ENCODE results near the gene COL16A1.

COL16A1 gene

DNA sequence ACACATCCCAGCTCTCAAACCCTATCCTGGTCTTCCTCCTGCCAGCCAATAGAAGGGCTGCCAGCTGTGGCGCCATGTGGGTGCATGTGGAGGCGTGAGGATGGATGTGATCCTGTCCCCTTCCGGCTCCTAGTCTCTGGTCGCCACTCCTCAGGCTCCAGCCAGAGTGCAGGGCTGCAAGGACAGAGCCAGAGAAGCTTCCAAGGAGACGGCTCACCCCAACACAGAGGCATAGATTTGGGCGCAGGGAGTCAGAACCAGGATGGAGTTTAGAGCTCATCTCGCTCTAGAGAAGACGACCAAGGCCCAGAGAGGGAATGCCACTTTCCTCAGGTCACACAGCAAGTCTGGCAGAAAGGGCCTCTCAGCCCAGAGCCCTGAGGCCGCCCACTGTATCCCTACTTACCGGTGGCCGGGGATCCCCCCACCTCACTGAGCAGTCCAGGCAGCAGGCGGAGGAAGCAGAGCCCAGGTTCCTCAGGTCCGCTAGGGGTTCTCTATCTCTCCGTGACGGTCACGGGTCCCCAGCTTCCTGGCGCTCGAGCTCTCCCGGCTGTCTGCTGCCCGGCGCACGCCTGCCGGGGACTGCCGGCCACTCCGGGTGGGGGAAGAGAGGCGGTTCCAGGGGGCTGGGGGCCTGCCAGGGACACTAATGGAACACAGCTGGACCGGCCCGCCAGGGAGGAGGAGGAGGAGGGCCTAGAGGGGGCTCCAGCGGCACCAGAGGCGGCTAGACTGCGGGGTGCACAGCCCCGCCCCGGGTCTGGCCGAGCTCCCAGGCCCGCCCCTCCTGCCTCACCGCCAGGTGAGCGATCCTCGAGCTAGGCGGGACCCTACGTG lies at the start of gene COL16A1:
COL16A1 (minus strand) TSS at position 587 of the 840 bp plus-strand sequence. CDS start 1,824 bp downstream, outside the sequence.
- peak; percentile 46 for DNase-seq

DNA sequence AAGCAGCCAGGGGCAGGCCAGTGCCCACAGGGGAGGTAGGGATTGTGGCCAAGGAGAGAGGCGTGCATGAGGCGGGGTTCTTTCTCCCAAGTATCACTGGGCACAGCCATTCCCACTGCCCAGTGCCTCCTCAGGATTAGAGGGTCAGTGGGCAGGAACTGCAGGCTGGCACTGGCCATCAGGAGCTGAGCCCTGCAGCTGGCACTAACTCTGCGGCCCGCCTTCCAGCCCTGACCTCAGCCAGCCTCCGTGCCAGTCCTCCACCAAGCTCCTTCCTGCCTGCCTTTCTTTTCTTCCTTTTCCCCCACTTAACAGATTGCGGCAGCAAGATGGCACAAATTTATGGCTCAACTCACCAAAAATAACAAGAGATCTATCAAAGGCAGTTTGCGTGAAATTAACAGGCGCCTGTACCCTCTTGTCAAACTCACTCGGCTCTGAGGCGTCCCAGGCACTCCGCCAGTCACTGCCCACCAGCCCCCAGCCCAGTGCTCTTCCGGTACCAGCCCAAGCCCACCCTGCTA lies 49.2 kb upstream of the COL16A1 start:
- DNase-seq = peak; percentile 80

DNA sequence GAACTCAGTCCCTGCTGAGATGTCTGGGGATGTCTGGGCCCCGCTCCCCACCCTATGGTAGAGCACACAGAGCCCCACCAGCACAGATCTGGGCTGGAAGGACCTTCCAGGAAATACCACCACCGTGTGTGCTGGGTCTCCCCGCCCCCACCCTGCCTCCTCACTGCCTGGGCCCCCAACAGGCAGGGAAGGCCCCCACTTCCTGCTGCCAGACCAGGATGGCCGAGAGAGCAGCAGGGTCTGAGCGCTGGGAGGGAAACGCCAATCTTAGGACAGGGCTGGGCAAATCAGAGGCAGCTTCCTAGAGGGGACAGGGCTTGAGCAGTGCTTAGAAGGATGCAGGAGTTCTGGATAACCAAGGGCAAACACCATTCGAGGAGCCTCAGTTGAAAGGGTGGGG lies 48.4 kb upstream of the COL16A1 start:
- DNase-seq = no peak

DNA sequence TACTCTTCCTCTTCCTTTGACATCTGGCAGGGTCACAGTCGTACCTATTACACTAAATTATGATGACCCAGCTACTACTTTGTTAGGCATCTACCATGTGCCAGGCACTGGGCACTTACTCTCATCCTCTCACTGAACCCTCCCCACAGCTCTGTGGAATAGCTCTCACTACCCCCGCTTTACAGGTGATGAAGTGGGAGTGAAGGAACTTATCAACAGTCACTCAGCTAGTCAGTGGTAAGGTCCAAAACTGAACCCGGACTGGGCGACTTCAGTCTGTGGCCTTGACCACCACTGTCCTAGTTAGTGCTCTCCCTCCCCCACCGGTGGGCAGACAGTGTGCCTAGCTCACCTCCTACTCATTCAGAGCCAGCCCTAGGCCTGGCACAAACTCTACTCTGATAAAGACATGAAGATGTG lies 48.0 kb upstream of the COL16A1 start:
- DNase-seq = no peak

DNA sequence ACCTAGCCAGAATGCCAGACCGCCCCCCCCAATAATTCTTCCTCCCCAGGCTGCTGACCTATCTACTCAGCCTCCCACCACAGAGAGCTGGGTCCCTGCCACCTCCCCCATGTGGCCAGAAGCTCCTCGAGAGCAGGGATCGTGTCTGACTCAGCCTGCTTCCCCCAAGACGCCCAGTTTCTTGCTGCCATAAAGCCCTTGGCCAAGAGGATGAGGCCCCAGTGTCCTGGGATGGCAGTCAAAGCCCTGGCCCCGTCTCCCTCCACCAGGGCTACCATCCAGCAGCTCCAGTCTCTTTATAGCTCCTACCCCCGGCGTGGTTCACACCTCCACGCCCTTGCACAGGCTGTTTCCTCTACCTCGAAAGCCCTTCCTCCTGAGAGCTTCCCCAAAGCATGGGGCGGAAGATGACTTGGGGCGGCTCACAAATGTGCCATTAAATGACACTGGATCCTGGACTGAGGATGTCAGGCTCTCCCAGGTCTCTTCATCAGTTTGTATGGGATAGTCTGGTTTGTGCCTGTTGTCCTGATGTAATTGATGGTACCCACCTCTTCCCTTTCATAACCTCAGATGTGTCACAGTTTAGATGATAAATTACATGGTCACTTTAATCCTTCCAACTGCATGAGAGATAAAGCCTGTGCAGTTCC lies 47.2 kb upstream of the COL16A1 start:
- DNase-seq = no peak

DNA sequence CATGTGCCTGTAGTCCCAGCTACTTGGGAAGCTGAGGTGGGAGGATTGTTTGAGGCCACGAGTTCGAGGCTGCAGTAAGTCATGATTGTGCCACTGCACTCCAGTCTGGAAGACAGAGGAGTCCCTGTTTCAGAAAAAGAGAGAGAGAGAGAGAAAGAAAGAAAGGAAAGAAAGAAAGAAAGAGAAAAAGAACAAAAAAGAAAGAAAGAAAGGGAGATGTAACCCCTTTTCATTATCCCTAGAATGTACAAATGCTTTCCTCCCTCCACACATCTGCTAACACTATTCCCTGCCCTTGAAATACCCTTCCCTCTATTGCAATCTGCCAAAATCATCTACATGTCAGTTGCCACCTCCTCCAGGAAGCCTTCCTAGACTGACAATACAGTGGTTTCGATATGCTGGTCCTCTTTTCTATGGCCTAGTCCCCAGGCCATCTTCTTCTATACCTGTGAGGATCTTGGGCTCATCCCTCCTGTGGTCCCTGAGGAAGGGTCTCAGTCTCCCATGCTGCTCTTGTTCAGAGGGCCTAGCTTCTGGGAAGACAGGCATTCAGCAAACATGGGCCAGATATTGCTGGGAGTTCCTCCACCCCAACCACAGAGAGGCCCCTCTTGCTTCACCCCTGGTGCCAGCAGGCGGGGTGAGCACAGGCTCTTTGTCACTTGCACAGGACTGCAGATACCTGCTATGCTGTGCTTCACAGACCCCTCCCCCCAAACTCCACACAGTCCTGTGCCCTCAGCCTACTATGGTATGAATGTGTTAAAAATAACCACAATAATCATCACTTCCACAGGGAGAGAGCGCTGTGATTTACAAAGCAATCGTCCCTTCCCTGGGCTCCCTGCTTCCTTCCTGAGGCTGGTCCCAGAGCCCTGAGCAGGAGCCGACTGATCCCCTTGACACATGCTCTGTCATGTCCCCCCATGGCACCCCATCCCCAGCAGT lies 46.2 kb upstream of the COL16A1 start:
- DNase-seq = no peak

DNA sequence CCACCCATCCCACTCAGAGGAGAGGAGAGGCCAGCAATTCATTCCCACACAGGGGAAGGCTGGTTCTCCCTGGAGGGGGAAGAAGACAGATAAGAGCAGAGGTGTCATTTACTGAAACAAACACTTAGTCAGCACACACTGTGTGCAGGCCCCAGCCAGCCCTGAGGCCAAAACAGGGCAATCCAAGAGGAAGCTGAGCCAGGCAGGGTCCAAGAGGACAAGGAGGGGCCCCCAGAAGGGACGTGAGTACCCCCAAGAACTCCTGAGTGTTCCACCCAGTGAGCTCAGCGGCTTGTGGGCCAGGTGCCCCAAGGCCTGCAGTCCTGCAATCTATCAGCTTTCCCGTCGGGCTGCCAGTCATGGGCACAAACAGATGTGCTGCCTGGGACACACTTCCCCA lies 44.5 kb upstream of the COL16A1 start:
- no peak for DNase-seq

DNA sequence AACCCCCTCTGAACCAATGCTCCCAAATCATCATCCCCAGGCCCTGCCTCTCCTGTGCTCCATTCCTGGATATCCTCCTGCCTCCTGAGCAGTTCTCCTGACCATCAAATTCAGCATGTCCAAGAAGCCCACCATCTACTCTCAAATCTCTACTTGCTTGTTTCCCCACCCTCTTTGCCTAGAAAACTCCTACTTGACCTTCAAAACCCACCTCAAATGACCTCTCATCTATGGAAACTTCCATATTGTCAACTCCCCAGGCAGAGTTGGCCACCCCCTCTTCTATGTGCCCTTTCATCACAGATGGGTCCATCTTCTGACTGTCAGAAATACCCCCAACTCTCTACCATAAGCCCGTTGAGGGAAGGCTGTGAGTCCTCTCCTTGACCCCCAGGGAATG lies 43.5 kb upstream of the COL16A1 start:
- DNase-seq = no peak

DNA sequence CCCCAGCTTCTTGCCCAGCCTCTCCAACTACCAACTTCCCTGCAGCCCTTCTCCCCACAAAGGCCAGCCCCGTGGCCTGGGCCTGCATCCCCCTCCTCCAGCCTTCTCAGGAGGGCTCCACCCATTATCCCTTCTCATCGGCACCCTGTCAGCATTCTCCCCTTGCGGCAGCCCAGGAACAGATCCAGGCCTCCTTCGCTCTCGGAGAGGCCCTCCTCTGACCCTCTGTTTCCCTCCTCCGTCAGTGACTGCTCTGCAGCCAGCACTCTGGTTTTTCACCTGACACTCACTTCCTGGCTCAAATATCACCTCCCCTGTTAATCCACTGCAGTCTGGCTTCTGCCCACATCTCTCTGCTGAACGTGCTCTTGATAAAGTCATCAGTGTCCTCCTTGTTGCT lies 42.9 kb upstream of the COL16A1 start:
- DNase-seq = peak; percentile 50

DNA sequence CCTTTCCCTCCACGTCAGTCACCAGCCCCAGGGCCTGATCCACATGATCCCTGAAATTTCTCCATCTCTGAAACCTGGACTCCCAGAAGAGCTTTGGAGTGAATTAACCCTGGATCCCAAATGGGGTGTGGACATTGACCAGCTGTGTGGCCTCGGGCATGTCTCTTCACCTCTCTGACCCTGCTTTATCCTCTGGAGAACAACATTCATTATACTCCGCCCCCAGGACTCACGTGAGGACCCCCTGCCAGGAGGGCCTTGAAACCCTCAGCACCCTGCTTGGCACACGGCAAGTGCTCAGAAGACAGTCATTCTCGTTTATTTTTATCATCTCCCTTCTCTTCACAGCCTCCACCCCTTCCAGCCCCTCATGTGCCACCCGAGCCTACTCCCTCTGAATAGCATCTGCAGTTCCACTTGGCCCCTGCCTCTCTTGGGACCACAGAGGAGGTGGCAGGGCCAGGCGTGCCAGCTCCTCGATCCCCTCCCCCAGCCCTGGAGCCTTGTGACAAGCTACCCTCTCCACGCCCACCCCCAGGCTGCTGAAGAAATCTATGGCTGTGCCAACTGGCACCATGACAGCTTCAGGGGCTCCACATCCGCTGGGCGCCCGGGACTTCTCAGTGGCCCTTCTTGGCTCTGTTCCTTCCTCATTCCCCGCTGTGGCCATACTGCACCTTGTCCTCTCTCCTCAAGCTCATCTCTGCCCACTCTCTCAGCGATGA lies 42.3 kb upstream of the COL16A1 start:
- peak; percentile 87 for DNase-seq

DNA sequence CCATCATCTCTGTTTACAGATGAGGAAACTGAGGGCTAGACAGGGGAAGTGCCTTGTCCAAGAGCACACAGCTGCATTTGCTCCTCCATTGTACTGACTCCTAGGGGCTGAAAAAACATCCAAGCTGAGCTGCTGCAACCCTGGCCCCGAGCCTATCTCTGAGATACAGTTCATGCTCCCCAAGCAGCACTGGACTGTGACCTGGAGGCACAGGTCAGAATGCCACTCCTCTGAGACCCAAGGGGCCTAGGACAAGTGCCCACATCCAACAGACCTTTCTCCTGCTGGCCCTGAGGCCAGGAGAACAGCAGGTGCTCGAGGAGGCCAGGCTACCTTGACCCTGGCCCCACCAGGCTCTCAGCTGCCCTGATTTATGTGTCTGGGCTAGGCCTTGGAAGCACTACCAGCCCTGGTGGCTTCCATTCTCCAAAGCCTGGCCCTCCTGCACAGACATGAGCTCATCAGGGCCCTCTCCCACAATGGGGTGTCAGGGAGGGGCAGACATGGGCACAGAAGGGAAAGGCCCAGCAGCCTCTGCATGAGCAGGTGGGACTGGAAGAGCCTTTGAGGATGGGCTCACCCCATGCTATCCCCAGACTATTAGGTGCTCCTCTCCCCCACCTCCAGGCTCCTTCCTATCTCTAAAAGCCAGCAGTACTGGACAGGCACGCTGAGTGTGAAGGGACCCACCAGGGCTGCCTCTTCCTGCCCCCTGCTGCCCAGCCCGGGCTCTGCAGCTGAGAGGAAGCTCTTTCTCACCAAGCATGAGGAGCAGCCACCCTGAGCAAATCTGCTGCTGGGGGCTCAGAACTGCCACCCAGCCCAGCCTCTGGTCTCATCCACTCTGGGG lies 41.5 kb upstream of the COL16A1 start:
- DNase-seq = peak; percentile 57

DNA sequence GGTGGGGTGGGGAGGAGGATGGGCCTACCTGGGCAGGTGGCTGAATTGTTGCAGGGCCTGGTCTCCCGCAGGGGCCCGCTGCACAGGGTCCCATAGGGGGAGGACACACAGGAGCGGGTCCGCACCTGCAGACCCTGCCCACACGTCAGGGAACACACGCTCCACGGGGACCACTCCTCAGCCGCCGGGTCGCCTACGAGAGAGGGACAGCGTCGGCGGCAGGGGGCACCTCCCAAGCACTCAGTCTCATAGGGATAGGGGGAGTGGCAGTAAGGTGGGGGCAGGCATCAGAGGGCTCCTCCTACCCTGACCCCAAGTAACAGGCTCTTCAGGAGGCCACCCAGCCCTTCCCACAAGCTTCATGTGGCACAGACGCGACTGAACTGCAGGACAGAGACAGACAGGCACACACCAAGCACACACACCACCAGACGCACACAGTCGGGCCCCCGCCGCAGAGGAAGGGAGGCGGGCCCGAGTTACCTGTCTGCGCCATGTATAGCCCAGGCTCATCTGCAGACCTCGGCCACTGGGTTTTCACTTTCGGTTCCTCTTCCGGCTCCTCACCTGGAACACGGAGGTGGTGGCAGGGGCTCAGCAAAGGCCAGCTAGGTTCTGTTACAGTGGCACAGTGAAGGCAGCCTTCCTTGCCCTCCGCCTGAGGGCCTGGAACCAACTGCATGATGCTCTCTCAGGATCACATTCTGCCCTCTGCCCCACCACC lies 40.5 kb upstream of the COL16A1 start:
- DNase-seq = no peak

DNA sequence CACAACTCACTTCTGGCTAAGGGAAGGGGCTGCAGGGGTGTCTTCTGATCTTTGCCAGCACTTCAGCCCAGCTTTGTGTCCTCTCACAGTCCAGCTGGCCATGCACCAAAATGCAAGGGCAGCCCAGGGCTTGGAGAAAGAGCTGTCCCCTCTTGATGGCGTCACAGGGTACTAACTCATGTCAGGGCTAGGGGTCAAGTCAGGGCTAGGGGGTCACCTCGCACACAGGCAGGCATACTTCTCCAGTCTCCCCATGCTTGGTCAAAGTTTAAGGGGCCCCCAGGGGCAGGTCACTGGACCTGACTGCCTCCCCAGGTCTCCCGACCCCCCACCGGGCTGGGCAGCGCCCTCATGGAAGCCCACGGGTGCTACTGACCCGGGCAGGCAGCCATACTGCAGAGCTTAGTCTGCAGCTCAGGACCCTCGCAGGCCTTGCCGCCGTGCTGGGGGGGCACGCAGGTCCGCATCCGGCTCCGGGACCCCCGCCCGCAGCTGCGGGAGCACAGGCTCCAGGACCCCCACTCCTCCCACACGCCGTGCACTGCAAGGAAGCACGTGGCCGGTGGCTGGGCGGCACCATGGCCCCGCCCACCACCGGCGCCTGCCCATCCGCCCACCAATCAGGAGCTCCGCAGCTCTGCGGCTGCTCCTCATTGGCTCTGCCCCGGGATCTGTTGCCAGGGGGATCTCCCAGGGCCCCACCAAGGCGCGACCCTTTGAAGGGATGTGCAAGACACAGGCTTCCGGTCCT lies 38.8 kb upstream of the COL16A1 start:
- DNase-seq = no peak

DNA sequence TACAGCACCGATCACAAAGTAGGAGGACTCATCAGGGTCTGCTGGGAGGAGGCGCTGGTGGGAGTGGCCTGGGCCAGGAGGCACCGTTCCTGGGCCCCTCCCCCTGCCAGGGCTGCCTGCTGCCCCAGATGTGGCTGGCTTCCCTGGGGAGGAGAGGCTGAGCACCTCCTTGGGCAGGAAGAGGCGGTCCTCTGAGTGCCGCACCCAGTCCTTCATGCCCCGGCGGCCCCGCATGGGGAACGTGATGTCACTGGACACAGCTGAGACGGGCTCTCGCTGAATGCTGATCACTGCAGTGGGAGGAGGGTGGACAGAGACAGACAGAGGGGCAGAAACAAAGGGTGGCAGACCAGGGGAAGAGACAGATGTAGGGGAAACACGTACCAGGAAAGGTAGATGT lies 35.5 kb upstream of the COL16A1 start:
- DNase-seq = no peak

DNA sequence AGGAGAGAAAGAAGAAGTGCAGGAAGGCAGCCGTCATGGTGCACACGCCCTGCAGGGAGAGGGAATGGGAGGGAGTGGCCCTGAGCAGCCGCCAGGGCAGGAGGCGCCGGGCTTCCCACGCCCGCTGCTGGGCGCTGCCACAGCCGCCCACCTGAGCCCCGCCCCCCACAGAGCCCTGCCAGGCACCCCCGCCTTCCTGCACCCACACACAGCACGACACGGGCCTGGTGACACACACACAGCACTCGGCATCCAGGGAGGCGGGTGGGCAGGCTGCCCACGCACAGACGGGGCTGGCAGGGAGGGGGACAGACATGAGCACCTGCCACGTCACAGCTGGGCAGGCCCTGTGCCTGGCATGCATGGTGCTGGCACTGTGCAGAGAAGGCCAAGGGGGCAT lies 32.9 kb upstream of the COL16A1 start:
- no peak for DNase-seq

DNA sequence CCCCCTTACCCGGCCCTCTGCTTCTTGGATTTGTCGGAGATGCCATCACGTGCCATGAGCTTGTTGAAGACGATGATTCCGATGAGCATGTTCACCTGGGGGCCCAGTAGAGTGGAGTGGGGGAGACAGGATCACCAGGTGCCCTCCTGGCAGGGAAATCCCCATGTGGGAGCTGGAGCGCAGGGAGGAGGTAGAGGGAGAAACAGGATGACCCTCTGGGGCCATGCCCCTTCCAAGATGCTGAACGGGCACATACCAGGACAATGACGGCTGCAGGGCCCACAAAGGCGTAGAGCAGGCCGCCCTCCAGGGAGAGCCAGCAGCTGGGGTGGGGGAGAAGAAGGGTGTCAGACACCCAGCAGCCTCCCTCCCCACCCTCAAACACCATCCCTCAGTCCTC lies 31.8 kb upstream of the COL16A1 start:
- no peak for DNase-seq

DNA sequence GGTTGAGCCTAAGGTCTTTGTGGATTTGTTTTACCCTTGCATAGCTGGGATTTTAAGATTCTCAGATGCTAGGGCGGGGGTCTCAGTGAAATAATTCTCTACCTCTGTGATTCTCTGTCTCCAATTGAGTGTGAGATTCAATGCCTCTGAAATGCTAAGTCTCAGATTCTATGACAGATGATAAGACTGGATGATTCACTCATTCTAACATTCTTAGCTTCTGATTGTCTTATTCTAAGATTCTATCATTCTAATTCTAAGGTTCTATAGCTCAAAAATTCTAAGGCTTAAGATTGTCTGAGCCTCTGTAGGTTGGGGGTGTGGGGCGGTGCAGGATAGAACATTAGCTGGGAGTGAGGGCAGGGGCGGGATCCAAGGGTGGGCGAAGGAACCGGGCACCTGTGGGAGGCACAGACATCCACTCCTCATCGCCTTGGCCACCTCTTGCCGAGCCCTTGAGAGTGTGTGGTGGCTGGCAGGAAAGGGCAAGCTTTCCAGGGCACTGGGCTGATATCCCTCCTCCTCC lies 30.8 kb upstream of the COL16A1 start:
- DNase-seq = no peak

DNA sequence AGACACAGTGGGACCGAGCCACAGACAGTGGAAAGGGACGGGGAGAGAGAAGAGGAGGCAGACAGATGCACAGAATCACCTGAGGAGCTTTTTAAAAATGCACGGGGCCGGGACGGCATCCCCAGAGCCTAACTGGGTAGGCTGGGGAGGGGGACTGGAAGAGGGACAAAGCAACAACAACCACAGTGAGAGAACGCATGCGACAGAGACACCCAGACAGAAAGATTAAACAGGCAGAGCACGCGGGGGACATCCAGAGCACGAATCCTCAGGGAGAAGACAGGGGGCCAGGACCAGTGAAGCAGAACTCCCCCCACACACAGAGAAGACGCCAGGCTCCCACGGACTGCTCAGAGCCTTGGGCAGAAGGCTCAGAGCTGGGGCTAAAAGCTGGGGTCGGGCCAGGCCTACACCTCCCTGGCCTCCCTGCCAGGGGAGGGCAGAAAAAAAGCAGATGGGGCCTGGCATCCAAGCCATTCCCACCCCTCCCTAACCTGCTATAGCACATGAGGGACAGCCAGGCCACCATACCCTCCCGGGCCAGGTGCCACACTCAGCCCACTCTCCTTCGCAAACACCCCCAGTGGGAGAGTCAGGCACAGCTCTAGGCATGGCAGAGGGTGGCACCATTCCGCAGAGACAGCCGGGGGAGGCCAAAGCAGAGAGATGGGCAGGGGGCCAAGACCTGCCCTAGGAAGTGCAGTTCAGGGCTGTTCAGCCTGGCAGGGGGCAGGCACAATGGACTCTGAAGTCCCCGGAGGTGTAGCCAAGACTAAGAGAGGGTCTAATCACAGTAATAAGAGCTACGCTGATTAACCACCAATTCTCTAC lies 29.8 kb upstream of the COL16A1 start:
- DNase-seq = peak; percentile 78
